Epithelial cell of prostate (primary cell): ENCODE measurements around the gene ZNF366.

Experiments
- DNase-seq: peaks from one replicate; pipeline ENCODE4 v3.0.0-alpha.2; 2011; ENCODE audit warnings: low read depth, low spot score
- H3K27ac ChIP-seq: fragments of 450-650 bp; 2 replicates; pipeline ENCODE4 v1.5.1; 2017; ENCODE audit warnings: mild to moderate bottlenecking

ZNF366 gene

DNA sequence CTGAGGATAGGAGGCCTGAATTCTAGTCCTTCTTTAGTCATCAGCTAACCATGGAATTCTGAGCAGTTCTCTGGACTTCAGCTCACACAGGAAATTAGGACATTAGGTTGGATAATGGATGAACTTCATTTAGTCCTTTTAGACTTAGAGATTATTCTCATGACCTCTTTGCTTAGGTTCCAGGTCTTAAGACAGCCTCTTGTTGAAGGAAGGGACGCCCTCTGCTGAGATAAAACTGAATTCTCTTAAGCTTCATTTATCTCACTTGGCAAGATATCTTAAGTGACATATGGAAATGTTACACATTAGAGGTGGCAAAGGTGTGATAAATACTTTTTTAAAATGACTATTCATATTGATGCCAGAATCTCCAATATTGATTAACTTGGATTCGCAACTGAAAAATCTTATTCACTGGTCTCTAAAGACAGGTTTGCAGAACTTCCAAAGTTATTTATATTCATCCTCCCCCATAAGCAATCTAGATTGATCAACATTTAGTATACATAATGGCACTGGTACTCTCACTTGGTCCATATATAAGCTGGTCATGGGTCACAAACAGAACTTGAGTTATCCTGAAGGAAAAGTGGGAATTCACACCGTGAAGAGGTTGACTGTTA, 16.9 kb upstream of the ZNF366 start:
- no peak overlapping the region for H3K27ac ChIP-seq

DNA sequence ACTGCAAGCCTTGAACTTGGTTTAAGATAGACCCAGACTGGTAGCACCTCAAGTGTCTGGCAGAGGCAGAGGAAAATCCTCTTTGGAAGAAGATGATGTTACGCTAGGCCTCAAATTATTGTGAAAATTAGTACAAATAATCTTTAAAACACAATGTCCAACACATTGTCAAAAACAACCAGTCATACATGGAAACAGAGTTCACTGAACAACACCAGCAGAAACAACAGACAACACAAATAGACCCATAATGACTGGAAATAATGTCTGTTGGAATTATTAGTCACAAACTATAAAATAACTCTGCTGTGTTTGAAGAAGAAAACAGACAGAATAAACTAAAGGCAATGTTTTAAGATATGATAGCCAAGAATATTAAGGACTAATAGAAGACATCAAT, 15.4 kb upstream of the ZNF366 start:
- DNase-seq: no peak
- H3K27ac ChIP-seq: no peak overlapping the region

More for the DNA sequence above, 16.9 kb upstream of the ZNF366 start:
- DNase-seq: peak; percentile 45

DNA sequence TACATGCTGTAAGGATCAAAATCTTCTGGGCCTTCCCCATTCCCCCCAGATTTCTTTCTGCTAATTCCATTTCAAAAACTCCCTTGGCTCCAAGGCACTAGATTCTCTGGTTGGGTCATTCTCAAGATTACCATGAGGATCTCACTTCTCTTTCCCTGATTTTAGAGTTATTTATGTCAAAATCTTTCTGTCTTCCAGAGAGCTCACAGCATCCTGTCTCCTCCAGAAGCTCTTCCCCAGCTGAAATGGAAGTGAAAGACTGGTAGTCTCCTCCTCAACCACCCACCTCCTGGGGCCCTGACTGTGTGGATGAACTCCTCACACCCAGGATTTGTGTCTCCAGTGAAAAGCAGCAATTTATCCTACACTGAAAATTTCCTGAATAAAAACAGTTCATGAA, 11.9 kb upstream of the ZNF366 start:
- no peak overlapping the region for H3K27ac ChIP-seq
- DNase-seq: no peak

DNA sequence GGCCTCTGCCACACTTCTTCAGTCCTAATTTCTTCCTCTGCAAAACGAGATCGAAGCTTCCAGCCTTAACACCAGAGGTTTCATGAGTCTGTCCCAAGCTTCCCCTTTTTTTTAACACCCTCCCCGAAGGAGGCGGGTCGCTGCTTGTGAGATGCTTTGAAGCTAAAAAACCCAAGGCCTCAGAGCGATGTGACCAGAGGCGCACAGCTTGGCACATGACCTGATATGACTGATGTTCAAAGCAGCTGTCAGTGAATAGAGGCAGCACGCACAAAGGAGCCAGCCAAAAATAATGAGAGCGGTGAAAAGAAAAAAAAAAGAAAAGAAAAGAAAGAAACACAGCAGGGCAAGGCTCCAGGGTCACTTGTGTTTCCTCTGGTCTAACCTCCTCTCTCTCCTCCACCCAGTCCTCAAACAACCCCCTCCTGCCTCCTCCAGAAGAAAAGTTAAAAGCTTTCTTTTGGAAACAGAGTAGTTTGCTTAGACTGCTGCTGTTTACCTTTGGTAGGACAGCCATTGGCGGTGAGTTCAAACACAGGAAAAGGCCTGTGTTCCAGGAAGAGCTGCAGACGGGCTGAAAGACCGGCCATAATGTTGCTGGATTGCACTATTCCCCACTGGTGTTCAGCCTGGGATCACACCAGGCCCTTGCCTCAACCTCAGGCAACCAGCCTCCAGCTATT, 10.9 kb upstream of the ZNF366 start:
- DNase-seq: no peak

DNA sequence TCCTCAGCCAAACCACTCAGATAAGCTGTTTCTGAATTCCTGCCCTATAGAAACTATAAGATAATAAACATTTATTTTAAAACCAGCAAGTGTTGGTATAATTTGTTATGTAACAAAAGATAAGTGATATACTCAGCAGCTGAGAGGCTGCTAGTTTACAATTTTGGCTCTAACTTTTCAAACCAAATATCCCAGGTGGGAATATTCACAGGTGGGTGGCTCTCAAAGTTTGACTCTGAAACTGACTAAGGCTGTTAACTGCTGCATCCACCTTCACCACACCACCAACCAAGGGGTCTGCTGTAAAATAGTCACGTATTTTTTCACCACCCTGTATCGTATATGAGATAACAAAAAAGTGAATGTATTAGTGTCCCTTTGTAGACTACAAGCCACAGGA, 9.7 kb upstream of the ZNF366 start:
- no peak for DNase-seq

More for the DNA sequence above, 10.9 kb upstream of the ZNF366 start:
- no peak overlapping the region for H3K27ac ChIP-seq

DNA sequence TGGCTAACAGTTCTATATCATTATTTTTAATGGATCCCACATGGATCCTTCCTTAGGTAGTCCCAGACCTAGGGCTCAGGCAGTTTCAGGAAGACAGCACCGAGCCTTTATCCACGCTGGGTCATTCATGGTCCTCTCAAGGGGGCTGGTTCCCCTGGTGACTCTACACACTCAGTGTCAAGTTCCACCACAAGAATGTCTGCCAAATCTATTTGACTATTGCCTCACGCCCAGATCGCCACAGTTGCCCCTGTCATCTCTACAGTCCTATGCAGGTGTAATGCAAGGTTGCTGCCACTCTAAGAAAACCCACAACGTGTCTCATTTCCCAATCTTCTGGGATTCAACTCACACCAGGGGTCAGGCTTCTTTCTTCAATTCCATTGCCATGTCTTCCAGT, 8.0 kb upstream of the ZNF366 start:
- no peak overlapping the region for H3K27ac ChIP-seq

More for the DNA sequence above, 9.7 kb upstream of the ZNF366 start:
- H3K27ac ChIP-seq: no peak overlapping the region

DNA sequence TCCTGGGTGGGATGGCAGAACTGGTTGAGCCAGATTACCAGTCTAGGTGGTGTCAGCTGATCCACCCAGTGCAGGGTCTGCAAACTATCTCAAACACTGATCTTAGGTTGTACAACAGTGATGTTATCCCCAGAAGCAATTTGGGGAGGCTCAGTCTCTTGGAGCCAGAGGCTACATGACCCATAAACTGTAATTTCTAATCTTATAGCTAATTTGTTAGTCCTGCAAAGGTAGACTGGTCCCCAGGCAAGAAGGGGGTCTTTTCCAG, 5.3 kb upstream of the ZNF366 start:
- no peak for DNase-seq
- H3K27ac ChIP-seq: no peak overlapping the region

More for the DNA sequence above, 8.0 kb upstream of the ZNF366 start:
- no peak for DNase-seq

DNA sequence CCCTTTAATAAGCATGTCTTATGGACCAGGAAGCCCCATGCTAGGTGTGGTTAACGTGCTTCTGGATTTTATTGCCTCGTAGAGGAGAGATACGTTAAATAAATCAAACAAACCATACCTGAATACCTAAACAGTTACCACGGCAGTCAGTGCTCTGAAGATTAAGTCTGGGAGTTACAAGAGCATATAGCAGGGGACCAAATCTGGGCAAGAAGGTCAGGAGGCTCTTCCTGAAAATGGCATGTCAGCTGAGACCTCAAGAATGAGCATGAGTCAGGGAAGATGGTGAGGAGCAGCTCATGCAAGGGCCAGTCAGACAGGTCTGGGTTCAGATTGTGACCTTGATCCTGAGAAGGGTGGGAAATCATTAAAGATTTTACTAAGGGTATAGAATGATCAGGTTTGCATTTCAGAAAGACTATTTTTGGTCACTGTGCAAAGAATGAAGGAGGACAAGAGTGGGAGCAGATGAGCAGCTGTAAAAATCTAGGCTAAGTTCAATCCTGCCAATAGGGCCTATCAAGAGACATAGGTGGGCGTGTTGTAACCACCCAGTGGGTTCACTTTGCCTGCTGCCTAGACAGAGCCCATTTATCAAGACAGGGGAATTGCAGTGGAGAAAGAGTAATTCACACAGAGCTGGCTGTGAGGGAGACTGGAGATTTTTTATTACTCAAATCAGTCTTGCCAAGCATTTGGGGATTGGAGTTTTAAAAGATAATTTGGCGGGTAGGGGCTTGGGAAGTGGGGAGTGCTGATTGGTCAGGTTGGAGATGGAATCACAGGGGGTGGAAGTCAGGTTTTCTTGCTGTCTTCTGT, 4.8 kb upstream of the ZNF366 start:
- H3K27ac ChIP-seq: peak overlapping the region; percentile 64
- DNase-seq: no peak

DNA sequence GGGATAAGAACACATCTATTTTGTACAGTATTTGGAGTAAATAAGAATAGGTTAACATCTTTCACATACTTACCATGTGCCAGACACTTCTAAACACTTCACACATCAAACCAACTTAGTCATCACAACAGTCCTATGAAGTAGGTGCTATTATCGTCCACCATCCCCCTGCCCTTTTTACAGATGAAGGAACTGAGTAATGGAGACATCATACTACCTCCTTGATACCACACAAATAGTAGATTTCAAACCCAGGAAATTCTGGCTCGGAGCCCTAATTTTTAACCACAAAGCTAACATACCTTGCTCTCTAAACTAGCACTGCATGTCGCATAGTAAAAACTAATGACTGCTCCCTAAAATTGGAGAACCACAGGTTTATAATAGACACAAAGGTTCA, 4.2 kb upstream of the ZNF366 start:
- H3K27ac ChIP-seq: peak overlapping the region; percentile 64
- DNase-seq: no peak

DNA sequence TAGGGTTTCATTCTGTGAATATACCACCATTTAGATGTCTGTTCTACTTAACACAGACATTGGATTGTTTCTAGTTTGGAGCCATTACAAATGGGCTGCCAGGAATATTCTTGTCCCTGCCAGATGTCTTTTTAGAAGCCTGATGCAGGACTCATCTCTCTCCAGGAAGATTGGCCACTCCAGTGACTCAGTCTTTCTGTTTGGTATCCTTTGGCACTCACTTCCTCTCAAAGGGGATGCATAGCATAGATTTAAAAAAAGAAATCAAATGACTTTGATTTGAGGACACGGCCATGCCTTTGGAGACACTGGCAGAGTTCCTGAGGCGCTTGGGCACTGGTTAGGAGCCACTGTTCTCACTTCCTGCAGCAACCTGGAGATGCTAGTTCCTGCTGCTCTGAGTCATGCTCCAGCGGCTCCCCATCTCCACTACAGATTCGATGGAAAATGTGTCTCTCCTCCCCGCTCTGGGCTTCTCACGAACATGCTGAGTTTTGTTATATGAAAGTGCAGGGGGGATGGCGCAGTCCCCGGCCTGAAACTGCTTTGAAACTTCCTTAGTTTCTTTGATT, 3.5 kb upstream of the ZNF366 start:
- H3K27ac ChIP-seq: peak overlapping the region; percentile 64
- no peak for DNase-seq

DNA sequence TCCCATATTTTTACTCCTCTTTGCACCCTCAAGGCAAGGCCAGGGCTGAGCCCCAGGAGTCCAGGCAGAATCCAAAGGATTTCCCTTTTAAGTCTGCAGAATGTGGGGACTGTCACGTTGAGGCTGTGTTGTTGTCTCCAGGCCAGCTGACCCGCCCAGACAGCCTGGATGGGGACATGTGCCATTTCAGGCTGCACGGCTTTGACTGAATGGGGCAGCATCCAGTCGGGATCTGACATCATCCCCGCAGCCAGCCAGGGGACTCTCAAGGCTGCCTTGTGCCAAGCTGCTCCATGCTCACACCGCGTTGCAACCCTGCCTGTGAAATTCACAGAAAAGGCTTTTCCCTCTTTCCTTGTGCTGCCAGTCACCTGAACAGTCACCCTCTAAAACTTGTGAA, 2.2 kb upstream of the ZNF366 start:
- no peak overlapping the region for H3K27ac ChIP-seq
- no peak for DNase-seq

DNA sequence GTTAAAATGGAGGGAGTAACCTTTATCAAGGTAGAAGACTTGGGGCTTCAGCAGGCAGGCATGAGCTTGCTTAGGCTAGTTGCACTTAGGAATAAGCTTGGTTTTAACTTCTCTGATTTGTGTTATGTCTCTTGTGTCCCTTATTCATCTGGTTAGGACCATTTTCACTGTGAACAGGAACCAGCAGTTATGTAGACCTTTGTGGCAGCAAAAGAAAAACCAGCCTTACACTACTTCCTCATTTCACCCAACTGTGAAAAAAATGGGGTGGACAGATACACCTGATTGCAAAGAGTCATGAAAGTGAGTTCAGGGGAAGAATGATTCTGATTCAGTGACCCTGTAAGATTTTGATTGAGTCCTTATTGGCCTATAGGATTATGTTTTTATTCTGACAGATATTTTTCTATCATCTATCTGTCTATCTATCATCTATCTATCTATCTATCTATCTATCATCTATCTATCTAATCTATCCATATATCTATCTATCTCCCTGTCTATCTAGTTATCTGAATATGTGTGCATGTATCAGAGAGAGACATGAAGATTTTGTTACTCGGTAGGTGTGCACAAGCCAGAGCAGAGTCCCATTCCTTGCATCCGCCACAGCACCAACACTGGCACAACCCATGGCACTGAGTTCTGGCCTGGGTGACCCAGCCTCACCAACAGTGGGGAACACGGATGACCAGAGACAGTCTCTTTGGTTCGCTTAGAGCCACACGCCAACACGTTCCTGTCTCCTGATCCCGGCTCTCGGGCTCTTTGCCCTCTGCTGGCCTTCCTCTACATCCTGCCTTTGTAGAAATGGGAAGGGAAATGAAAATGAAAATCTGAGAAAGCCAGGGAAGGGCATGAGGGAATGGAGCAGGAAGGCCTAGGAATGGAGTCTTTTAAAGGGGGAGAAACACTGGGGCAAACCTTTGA, 1.3 kb upstream of the ZNF366 start:
- H3K27ac ChIP-seq: no peak overlapping the region

DNA sequence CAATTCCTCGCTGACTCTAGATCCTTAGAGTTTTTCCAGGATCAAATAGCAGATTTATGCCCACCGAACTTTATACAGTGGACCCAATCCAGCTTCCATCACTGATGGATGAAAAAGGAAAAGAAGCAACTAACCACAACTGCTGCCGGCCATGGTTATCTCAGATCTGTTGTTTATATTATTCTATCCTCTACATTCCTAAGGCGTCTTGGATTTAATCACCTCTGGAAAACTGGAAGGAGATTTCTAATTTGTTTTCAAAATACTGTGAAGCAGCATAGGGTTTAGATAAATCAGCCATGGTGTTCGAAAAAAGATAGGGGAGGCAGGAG, 663 bp upstream of the ZNF366 start:
- DNase-seq: no peak
- no peak overlapping the region for H3K27ac ChIP-seq

More for the DNA sequence above, 1.3 kb upstream of the ZNF366 start:
- DNase-seq: no peak

DNA sequence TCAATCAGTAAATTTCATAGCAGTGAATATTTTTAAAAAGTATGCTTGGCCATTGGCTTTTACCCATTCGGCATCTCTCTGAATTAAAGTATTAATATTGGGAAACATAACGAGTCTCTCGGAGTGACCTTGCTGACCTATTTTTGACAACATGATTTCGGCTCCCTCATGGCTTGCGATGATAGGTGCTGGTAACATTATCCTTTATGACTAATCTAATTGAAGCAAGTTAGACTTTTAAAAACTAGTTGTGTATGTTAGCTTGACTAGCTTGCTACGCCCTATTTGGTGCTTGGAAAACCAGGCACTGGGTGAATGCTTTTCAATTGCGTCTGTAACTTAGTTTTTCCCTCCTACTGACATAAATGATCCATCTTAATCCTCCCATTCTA, 1.1 kb downstream of the ZNF366 start:
- DNase-seq: no peak
- no peak overlapping the region for H3K27ac ChIP-seq

DNA sequence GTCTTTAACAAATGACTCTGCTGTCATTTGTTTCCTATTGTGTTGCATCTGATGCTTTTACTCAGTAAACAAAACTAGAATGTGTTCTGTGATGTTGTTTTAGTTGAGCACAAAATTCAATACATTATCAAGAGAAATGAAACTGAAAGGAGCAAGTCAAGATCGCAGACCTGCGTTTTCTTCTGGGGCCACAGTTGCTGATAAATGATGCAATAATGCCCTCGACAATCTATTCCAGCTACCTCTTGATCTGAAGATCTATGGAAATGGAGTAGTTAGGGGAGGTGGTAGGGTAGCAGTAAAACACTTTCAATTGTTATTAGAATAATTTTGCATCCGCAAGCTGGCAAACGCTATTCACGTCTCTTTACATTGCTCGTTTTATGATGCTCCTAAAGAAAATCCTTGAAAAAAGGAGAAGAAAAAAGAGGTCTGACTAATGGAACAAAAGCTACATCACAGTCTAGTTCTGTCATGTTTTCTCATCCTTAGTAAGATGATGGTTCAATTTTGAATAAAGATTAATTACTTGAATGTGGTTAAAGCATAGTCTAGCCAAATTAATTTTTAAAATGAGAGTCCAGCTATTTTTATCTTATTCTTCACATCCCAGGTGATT, 1.6 kb downstream of the ZNF366 start:
- DNase-seq: no peak

DNA sequence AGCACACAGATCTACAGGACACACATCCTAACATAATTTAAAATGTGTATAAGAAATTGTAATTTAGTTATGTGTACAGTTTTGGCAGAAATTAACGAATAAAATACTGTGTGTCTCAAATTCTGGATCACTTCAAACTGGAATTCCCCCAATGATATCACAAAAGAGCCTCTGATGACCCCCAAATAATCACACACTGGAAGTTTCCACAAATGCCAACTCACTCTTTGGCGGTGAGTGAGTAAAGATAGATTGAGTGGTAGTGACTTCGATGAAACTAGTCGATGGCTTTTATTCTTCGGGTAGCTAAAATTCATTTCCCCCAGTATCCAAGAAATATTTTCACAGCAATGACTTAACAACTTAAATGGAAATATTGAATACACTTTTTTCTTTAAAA, 2.2 kb downstream of the ZNF366 start:
- no peak for DNase-seq
- no peak overlapping the region for H3K27ac ChIP-seq

More for the DNA sequence above, 1.6 kb downstream of the ZNF366 start:
- H3K27ac ChIP-seq: no peak overlapping the region

DNA sequence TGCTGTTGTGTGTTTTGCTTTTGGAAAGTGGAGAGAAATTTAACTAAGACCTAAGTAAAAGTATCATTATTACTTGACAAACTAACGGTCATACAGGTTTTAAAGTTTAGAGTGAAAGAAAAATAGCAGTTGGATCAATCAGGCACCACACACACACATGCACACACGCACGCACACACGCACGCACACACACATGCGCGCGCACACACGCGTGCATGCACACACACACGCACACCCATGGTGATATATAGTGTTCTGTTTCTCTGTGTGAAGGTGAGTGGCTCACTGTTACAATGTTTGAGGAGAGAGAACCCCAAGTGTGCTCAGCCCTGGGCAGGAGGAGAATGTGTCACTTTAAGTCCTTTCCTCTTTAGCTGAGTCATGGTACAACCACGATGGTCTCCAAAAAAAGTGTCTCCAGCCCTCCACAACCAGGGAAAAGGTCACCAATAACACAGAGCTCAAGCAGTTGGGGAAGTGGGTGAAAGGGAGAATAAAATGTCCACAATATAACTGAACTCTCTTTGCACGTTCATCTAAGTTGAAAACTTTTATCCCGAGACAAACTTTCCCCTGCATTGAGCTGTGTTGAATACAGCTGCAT, 3.2 kb downstream of the ZNF366 start:
- no peak for DNase-seq

DNA sequence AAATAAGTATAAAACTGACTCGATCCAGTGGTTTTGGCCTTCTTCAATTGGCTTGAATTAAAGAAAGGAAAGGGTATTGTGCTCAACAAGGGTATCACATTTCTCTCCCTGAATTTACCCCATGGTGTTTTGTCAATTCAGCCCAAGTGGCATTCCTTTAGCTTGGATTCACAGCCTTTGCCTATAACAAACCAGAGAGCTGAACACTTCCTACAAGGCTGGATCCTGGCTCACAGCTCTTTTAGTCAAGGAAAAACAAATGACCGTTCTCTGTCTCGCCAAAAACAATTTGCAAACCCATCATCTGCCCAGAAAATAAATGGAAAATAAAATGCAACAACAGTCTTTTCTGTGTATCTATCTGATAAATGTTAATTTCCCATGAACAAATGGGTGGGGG, 5.7 kb downstream of the ZNF366 start:
- no peak for DNase-seq
- H3K27ac ChIP-seq: no peak overlapping the region

More for the DNA sequence above, 3.2 kb downstream of the ZNF366 start:
- H3K27ac ChIP-seq: no peak overlapping the region

DNA sequence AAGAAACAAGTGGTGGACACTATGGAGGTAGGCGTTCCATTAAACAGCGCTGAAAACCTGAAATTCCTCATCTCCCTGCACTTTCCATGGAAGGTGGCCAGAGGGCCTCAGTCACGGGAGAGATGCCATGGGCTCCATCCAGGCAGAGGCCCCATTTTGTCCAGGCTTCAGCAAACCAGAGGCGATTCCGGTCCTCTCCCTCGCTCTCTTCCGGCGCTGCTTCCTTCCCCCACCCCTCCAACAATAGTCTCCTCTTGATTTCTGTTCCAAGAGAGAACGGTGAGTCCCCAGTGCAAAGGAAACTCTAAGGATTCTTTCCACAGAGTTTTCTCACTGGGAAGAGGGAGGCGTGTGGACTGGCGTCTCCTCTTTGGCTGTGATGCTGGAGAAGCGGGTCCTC, 7.5 kb downstream of the ZNF366 start:
- DNase-seq: no peak
- no peak overlapping the region for H3K27ac ChIP-seq
